Endothelial cell of umbilical vein (primary cell): ENCODE data around the gene USP48. TPM values are rescaled to one million over a fixed set of nuclear protein-coding genes. Genes with fewer than 3 reads are reported as not detected.

Source experiments
- BruUV-seq: library from RNA; stranded (reverse); fragments of 400-500 nt; replicated peaks from 2 replicates; lab custom pipeline; 2021; lab: Mats Ljungman, UMichigan
- CTCF ChIA-PET: fragments of 300-600, 350-600 bp; sonication (Branson Sonifier 250); formaldehyde crosslinking; loops from one replicate; lab custom pipeline; 2021; ENCODE audit warnings: antibody characterized with exemption, inconsistent platforms; lab: Charles Lee
- POLR2A ChIA-PET: fragments of 300-600, 350-600 bp; sonication (Branson Sonifier 250); formaldehyde crosslinking; loops from one replicate; lab custom pipeline; 2021; ENCODE audit warnings: antibody characterized with exemption, inconsistent platforms; lab: Charles Lee
- DNase-seq: peaks from one replicate; pipeline ENCODE4 v3.0.0-alpha.2; 2011; ENCODE audit warnings: low read depth, low spot score
- FAIRE-seq: peaks from 2 replicates; lab custom pipeline; 2011; peaks lifted over from hg19 to GRCh38; lab: Jason Lieb, UNC
- H2AFZ ChIP-seq: 2 replicates; pipeline ENCODE4 v1.6.0; 2012; ENCODE audit warnings: low read depth, low read length, control low read depth, inconsistent platforms
- H3K27ac ChIP-seq: 2 replicates; pipeline ENCODE4 v1.5.1; 2011; ENCODE audit warnings: low read depth, mild to moderate bottlenecking, control low read depth, low read length, moderate library complexity; ENCODE audit not compliant: insufficient read depth
- H3K27me3 ChIP-seq, 2 experiments: 2 replicates each; pipeline versions ENCODE4 v1.6.0 to v1.6.1; 2011; ENCODE audit warnings: low read length in 2 of 2, mixed read lengths in 1 of 2; ENCODE audit not compliant: control insufficient read depth in 2 of 2, insufficient read depth in 2 of 2
- H3K36me3 ChIP-seq, 2 experiments: 2 replicates in 1 of 2; 3 replicates in 1 of 2; pipeline ENCODE4 v1.5.1; 2011; ENCODE audit warnings: low read length in 2 of 2, mild to moderate bottlenecking in 1 of 2, moderate library complexity in 1 of 2; ENCODE audit not compliant: control insufficient read depth in 2 of 2, insufficient read depth in 2 of 2; ENCODE audit errors: extremely low read depth in 1 of 2
- H3K4me1 ChIP-seq: 3 replicates; pipeline ENCODE4 v1.5.1; 2011; ENCODE audit warnings: mild to moderate bottlenecking, low read length; ENCODE audit not compliant: control insufficient read depth, insufficient read depth; ENCODE audit errors: extremely low read depth
- H3K4me2 ChIP-seq: 2 replicates; pipeline ENCODE4 v1.6.1; 2011; ENCODE audit warnings: low read length, control low read depth, mixed read lengths; ENCODE audit not compliant: insufficient read depth
- H3K4me3 ChIP-seq, 3 experiments: fragments of 200-600 bp in 1 of 3; sonication (generic), shearing (Covaris generic) in 1 of 3; replicated peaks in 1 of 3; 2 replicates each; pipeline ENCODE4 v1.5.1; 2011 to 2016; ENCODE audit warnings: control low read depth in 3 of 3, low read length in 3 of 3, mild to moderate bottlenecking in 2 of 3, inconsistent platforms in 1 of 3, low read depth in 1 of 3, moderate library complexity in 1 of 3; ENCODE audit not compliant: insufficient read depth in 1 of 3
- H3K79me2 ChIP-seq: 2 replicates; pipeline ENCODE4 v1.6.0; 2012; ENCODE audit warnings: low read length, inconsistent platforms; ENCODE audit not compliant: control insufficient read depth, insufficient read depth
- H3K9ac ChIP-seq: replicated peaks from 2 replicates; pipeline ENCODE3; 2011; ENCODE audit warnings: low read length, control low read depth; ENCODE audit not compliant: insufficient read depth; ENCODE audit errors: extremely low read depth
- H3K9me1 ChIP-seq: replicated peaks from 3 replicates; pipeline ENCODE4 v1.6.0; 2011; ENCODE audit warnings: mild to moderate bottlenecking, low read length; ENCODE audit not compliant: control insufficient read depth, insufficient read depth; ENCODE audit errors: extremely low read depth
- H3K9me3 ChIP-seq: replicated peaks from 2 replicates; pipeline ENCODE4 v1.5.1; 2012; ENCODE audit warnings: low read length, inconsistent platforms; ENCODE audit not compliant: control insufficient read depth, insufficient read depth
- H4K20me1 ChIP-seq: replicated peaks from 2 replicates; pipeline ENCODE3; 2011; ENCODE audit warnings: mild to moderate bottlenecking, low read length; ENCODE audit not compliant: control insufficient read depth, insufficient read depth; ENCODE audit errors: extremely low read depth
- EZH2 ChIP-seq: IDR thresholded peaks from 2 replicates; pipeline ENCODE4 v1.6.1; 2012; ENCODE audit warnings: borderline replicate concordance, low read depth, mild to moderate bottlenecking, moderate library complexity, low read length, inconsistent platforms; ENCODE audit not compliant: severe bottlenecking
- FOS ChIP-seq: IDR thresholded peaks from 2 replicates; pipeline ENCODE4 v1.6.1; 2011; ENCODE audit warnings: mild to moderate bottlenecking, low read length, moderate library complexity, borderline replicate concordance; ENCODE audit not compliant: insufficient read depth
- GATA2 ChIP-seq: IDR thresholded peaks from 2 replicates; pipeline ENCODE4 v1.7.0; 2011; ENCODE audit warnings: low read depth, mild to moderate bottlenecking, moderate library complexity, mixed read lengths, low read length; ENCODE audit not compliant: insufficient read length, insufficient read depth
- JUN ChIP-seq: IDR thresholded peaks from 2 replicates; pipeline ENCODE4 v1.6.1; 2011; ENCODE audit warnings: borderline replicate concordance, low read depth; ENCODE audit not compliant: insufficient read length, insufficient read depth
- MAX ChIP-seq: IDR thresholded peaks from 2 replicates; pipeline ENCODE4 v1.6.1; 2011; ENCODE audit not compliant: insufficient read depth, insufficient read length
- MYC ChIP-seq: IDR thresholded peaks from one replicate; pipeline ENCODE4 v1.6.1; 2011; ENCODE audit warnings: mild to moderate bottlenecking, low read depth, low read length
- POLR2A ChIP-seq: IDR thresholded peaks from 2 replicates; pipeline ENCODE4 v1.6.1; 2012; ENCODE audit warnings: low read depth, mild to moderate bottlenecking, control low read depth, low read length
- POLR2AphosphoS5 ChIP-seq: IDR thresholded peaks from 2 replicates; pipeline ENCODE4 v1.6.1; 2012; ENCODE audit warnings: low read depth, mild to moderate bottlenecking, control low read depth, low read length, moderate library complexity; ENCODE audit not compliant: insufficient read depth
- dilution Hi-C: fragments of 300-500 bp; cut with MboI; formaldehyde crosslinking; loops from one replicate; pipeline ENCODE4 v1.15.0; 2019; ENCODE audit warnings: low sequenced_read_pairs; ENCODE audit not compliant: extremely low pct_ligation_motif_present
- intact Hi-C: fragments of 100-400 bp; cut with micrococcal nuclease; formaldehyde crosslinking; loops from one replicate; pipeline ENCODE4 v1.10.0; 2022
- polyA plus RNA-seq, 4 experiments: library from polyadenylated mRNA; depleted of rRNA in 3 of 4; stranded (reverse) in 3 of 4; unstranded in 1 of 4; fragments of >200 nt; gene quantifications; 2 replicates each; pipeline versions ENCODE4 v1.2.1 to v1.2.3, GENCODE V29; 2011 to 2012; ENCODE audit warnings: missing spikeins in 1 of 4
- total RNA-seq: library from RNA; stranded (reverse); gene quantifications from 2 replicates; pipeline ENCODE4 v1.2.3, GENCODE V29; 2021
- TF ChIP-seq, protein P1 (sequence below), 2 donors: IDR thresholded peaks; 1 replicate in 1 of 2; 2 replicates in 1 of 2; pipeline ENCODE4 v1.5.1; 2011; ENCODE audit warnings: low read length in 2 of 2, mild to moderate bottlenecking in 2 of 2, moderate library complexity in 2 of 2, control low read depth in 1 of 2, inconsistent platforms in 1 of 2, low read depth in 1 of 2; ENCODE audit not compliant: insufficient read depth in 1 of 2; ENCODE audit errors: extremely low read depth in 1 of 2

USP48 gene
- total and polyA plus RNA-seq, 2 donors (not counting 3 experiments of a cell fraction or from before 2014, with no cell fraction given): 27.2 to 149 TPM

DNA sequence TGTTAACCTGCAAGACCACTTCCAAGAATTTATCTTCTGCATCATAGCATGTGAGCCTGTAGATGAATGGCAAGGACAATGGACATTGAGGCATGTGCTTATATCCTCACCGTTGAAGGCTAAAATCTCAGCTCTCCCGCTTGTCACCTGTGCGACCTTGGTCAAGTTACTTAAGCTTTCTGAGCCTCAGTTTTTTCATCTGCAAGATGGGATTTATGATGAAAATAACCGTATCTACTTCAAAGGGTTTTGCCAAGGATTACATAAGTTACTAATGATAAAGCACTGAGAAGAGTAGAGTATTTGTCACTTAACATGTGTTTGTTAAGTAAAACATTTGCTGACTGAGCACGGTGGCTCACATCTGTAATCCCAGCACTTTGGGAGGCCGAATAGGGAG, 128.7 kb downstream of the USP48 start:
- H3K9me3 ChIP-seq: no peaks in the 10 kb centered on the region
- H4K20me1 ChIP-seq: no peaks in the 10 kb centered on the region
- TF ChIP-seq POLR2AphosphoS5: no peak
- TF ChIP-seq POLR2A: no peak
- no peak for TF ChIP-seq GATA2
- TF ChIP-seq EZH2: no peak
- no peak for TF ChIP-seq MAX
- no peak for TF ChIP-seq FOS
- TF ChIP-seq MYC: no peak
- TF ChIP-seq, protein P1, sequence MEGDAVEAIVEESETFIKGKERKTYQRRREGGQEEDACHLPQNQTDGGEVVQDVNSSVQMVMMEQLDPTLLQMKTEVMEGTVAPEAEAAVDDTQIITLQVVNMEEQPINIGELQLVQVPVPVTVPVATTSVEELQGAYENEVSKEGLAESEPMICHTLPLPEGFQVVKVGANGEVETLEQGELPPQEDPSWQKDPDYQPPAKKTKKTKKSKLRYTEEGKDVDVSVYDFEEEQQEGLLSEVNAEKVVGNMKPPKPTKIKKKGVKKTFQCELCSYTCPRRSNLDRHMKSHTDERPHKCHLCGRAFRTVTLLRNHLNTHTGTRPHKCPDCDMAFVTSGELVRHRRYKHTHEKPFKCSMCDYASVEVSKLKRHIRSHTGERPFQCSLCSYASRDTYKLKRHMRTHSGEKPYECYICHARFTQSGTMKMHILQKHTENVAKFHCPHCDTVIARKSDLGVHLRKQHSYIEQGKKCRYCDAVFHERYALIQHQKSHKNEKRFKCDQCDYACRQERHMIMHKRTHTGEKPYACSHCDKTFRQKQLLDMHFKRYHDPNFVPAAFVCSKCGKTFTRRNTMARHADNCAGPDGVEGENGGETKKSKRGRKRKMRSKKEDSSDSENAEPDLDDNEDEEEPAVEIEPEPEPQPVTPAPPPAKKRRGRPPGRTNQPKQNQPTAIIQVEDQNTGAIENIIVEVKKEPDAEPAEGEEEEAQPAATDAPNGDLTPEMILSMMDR (IDR thresholded peaks at IDR 0.05; ENCODE audit: extremely low read depth in 1 of 2, insufficient read depth in 1 of 2, low read depth in 1 of 2, low read length in 2 of 2): no peak
- TF ChIP-seq JUN: no peak
- no peak overlapping the region for H3K4me2 ChIP-seq
- POLR2A ChIA-PET: no interaction called here
- no peak for DNase-seq
- no peak overlapping the region for H3K27ac ChIP-seq
- dilution Hi-C loops (no loop called here), intact Hi-C loops (no loop called here)
- BruUV-seq: no TSS peak
- no peak for FAIRE-seq
- H2AFZ ChIP-seq: no peak overlapping the region
- no peaks in the 10 kb centered on the region for H3K9me1 ChIP-seq
- H3K4me1 ChIP-seq: peaks cover 3% of the 10 kb centered on the region
- H3K4me3 ChIP-seq: no peak overlapping the region
- peaks cover 16 to 22% of the 10 kb centered on the region in 2 experiments for H3K27me3 ChIP-seq
- H3K79me2 ChIP-seq: no peaks in the 10 kb centered on the region
- no peak overlapping the region for H3K9ac ChIP-seq
- CTCF ChIA-PET: no interaction called here
- H3K36me3 ChIP-seq: no peaks in the 10 kb centered on the region
